Liver (tissue), 9 donors: ENCODE measurements around the gene PTPRN2. TPM values are rescaled to one million over a fixed set of nuclear protein-coding genes. Genes with fewer than 3 reads are reported as not detected.

Source experiments
- DNase-seq: peaks from one replicate; pipeline ENCODE4 v3.0.0-alpha.2; 2017; ENCODE audit warnings: low spot score
- H3K27ac ChIP-seq, 2 donors: one replicate each; pipeline ENCODE4 v1.7.0; 2013; ENCODE audit warnings: inconsistent platforms in 2 of 2, low read length in 2 of 2, control low read depth in 1 of 2, low read depth in 1 of 2, mild to moderate bottlenecking in 1 of 2
- H3K27me3 ChIP-seq, 4 donors: one replicate each; pipeline versions ENCODE4 v1.6.1 to v1.7.0; 2013; ENCODE audit warnings: low read length in 3 of 4, inconsistent platforms in 1 of 4, mild to moderate bottlenecking in 1 of 4, moderate library complexity in 1 of 4; ENCODE audit not compliant: control insufficient read depth in 4 of 4, insufficient read depth in 4 of 4
- H3K36me3 ChIP-seq, 4 donors: one replicate each; pipeline versions ENCODE4 v1.6.1 to v1.7.0; 2013; ENCODE audit warnings: low read length in 3 of 4, mild to moderate bottlenecking in 3 of 4, low read depth in 1 of 4, moderate library complexity in 1 of 4; ENCODE audit not compliant: control insufficient read depth in 4 of 4, insufficient read depth in 3 of 4
- H3K4me1 ChIP-seq, 4 donors: one replicate each; pipeline versions ENCODE4 v1.6.1 to v1.7.0; 2013; ENCODE audit warnings: low read length in 3 of 4, mild to moderate bottlenecking in 3 of 4, moderate library complexity in 1 of 4; ENCODE audit not compliant: control insufficient read depth in 4 of 4, insufficient read depth in 4 of 4
- H3K4me3 ChIP-seq, 3 donors: one replicate each; pipeline versions ENCODE4 v1.6.1 to v1.7.0; 2013; ENCODE audit warnings: low read length in 3 of 3, control low read depth in 1 of 3, low read depth in 1 of 3, mild to moderate bottlenecking in 1 of 3
- H3K9ac ChIP-seq, 2 donors: one replicate each; pipeline ENCODE4 v1.7.0; 2013; ENCODE audit warnings: low read length in 2 of 2, mild to moderate bottlenecking in 2 of 2, moderate library complexity in 2 of 2, control low read depth in 1 of 2, low read depth in 1 of 2
- H3K9me3 ChIP-seq, 4 donors: one replicate each; pipeline versions ENCODE4 v1.6.1 to v1.7.0; 2013; ENCODE audit warnings: low read length in 3 of 4; ENCODE audit not compliant: control insufficient read depth in 4 of 4
- ATF3 ChIP-seq: IDR thresholded peaks from 2 replicates; pipeline ENCODE4 v1.6.1; 2016; ENCODE audit warnings: antibody characterized with exemption
- CTCF ChIP-seq: fragments of 150-350 bp; IDR thresholded peaks from 2 replicates; pipeline ENCODE4 v1.5.1; 2017; ENCODE audit warnings: improper control_type of control experiment, low read depth, low read length; ENCODE audit not compliant: missing input control
- EGR1 ChIP-seq, 2 donors: IDR thresholded peaks; 2 replicates each; pipeline ENCODE4 v1.6.1; 2016 to 2018; ENCODE audit warnings: antibody characterized with exemption in 2 of 2, low read depth in 2 of 2
- FOXA1 ChIP-seq: IDR thresholded peaks from 2 replicates; pipeline ENCODE4 v1.6.1; 2016; ENCODE audit warnings: antibody characterized with exemption
- FOXA2 ChIP-seq: IDR thresholded peaks from 2 replicates; pipeline ENCODE4 v1.6.1; 2016; ENCODE audit warnings: antibody characterized with exemption
- GABPA ChIP-seq, 2 donors: IDR thresholded peaks in 1 of 2; conservative IDR thresholded peaks in 1 of 2; 2 replicates each; pipeline ENCODE4 v1.6.1; 2016; ENCODE audit warnings: antibody characterized with exemption in 2 of 2, mild to moderate bottlenecking in 1 of 2, moderate library complexity in 1 of 2
- HNF4A ChIP-seq, 2 donors: conservative IDR thresholded peaks; 2 replicates each; pipeline ENCODE4 v1.6.1; 2016; ENCODE audit warnings: antibody characterized with exemption in 2 of 2, mild to moderate bottlenecking in 2 of 2
- HNF4G ChIP-seq: IDR thresholded peaks from 2 replicates; pipeline ENCODE4 v1.6.1; 2016; ENCODE audit warnings: antibody characterized with exemption
- JUND ChIP-seq, 2 donors: IDR thresholded peaks; 2 replicates each; pipeline ENCODE4 v1.6.1; 2016; ENCODE audit warnings: antibody characterized with exemption in 2 of 2
- NR2F2 ChIP-seq: IDR thresholded peaks from 2 replicates; pipeline ENCODE4 v1.6.1; 2016; ENCODE audit warnings: antibody characterized with exemption
- RAD21 ChIP-seq, 2 donors: IDR thresholded peaks; 2 replicates each; pipeline ENCODE4 v1.6.1; 2016; ENCODE audit warnings: antibody characterized with exemption in 2 of 2, mild to moderate bottlenecking in 2 of 2
- REST ChIP-seq: IDR thresholded peaks from 2 replicates; pipeline ENCODE4 v1.6.1; 2016; ENCODE audit warnings: antibody characterized with exemption, mild to moderate bottlenecking
- RXRA ChIP-seq, 2 donors: IDR thresholded peaks; 2 replicates each; pipeline ENCODE4 v1.6.1; 2017 to 2018; ENCODE audit warnings: antibody characterized with exemption in 2 of 2, mild to moderate bottlenecking in 1 of 2
- SP1 ChIP-seq: IDR thresholded peaks from 2 replicates; pipeline ENCODE4 v1.6.1; 2018; ENCODE audit warnings: antibody characterized with exemption, mild to moderate bottlenecking
- TAF1 ChIP-seq: conservative IDR thresholded peaks from 2 replicates; pipeline ENCODE4 v1.6.1; 2016; ENCODE audit warnings: antibody characterized with exemption, mild to moderate bottlenecking
- YY1 ChIP-seq: IDR thresholded peaks from 2 replicates; pipeline ENCODE4 v1.6.1; 2016; ENCODE audit warnings: antibody characterized with exemption, mild to moderate bottlenecking
- WGBS: extraction: QIAGEN DNeasy Blood & Tissue Kit; methylation state at CpG from one replicate; pipeline ENCODE4 v1.1.7; 2013; 5-methylcytosine and 5-hydroxymethylcytosine counted together
- polyA plus RNA-seq, 2 donors: library from polyadenylated mRNA; stranded (reverse) in 1 of 2; unstranded in 1 of 2; fragments of 200-250 nt in 1 of 2; fragments of >200 nt in 1 of 2; fragmentation: Nextera tagmentation in 1 of 2; extraction: Ambion mirVana in 1 of 2; gene quantifications; one replicate each; pipeline versions ENCODE4 v1.2.1 to v1.2.3, GENCODE V29; 2013 to 2015
- total RNA-seq, 2 donors: library from RNA; depleted of rRNA; stranded (reverse); fragments of >200 nt; gene quantifications; one replicate each; pipeline ENCODE4 v1.2.3, GENCODE V29; 2014
- TF ChIP-seq, protein P1 (sequence below): IDR thresholded peaks from 2 replicates; pipeline ENCODE4 v1.6.1; 2016; ENCODE audit warnings: antibody characterized with exemption
- TF ChIP-seq, protein P2 (sequence below): IDR thresholded peaks from 2 replicates; pipeline ENCODE4 v1.6.1; 2016; ENCODE audit warnings: antibody characterized with exemption
- donor health status: healthy.
- donor health status: healthy.
- donor health status: healthy.
- donor health status: healthy.
- donor health status: healthy.

PTPRN2 gene
- total and polyA plus RNA-seq, 4 donors = 0.75 to 1.9 (median 1.1) TPM

- H3K27ac ChIP-seq = no peak overlapping the region
Observed at GRCh38 chr7:157662981-157663716, 924.5 kb downstream of the PTPRN2 start.

More at GRCh38 chr7:157662981-157663716, 924.5 kb downstream of the PTPRN2 start:
- no peaks in the 10 kb centered on the region for H3K4me1 ChIP-seq
- H3K9ac ChIP-seq = no peak overlapping the region
- DNase-seq = no peak
- no peak overlapping the region for H3K4me3 ChIP-seq
- no peaks in the 10 kb centered on the region for H3K27me3 ChIP-seq
- no peaks in the 10 kb centered on the region for H3K9me3 ChIP-seq
- no peak for TF ChIP-seq NR2F2
- no peak for TF ChIP-seq FOXA1
- no peak for TF ChIP-seq HNF4G
- no peak for TF ChIP-seq RAD21 (IDR thresholded peaks at IDR 0.05)
- no peak for TF ChIP-seq HNF4A (conservative IDR thresholded peaks at IDR 0.05)
- no peak for TF ChIP-seq JUND (IDR thresholded peaks at IDR 0.05)
- TF ChIP-seq CTCF = no peak
- TF ChIP-seq FOXA2 = no peak
- TF ChIP-seq SP1 = no peak
- TF ChIP-seq EGR1 (IDR thresholded peaks at IDR 0.05; ENCODE audit: low read depth in 2 of 2) = no peak
- TF ChIP-seq YY1 = no peak
- TF ChIP-seq REST = no peak
- TF ChIP-seq, protein P1, sequence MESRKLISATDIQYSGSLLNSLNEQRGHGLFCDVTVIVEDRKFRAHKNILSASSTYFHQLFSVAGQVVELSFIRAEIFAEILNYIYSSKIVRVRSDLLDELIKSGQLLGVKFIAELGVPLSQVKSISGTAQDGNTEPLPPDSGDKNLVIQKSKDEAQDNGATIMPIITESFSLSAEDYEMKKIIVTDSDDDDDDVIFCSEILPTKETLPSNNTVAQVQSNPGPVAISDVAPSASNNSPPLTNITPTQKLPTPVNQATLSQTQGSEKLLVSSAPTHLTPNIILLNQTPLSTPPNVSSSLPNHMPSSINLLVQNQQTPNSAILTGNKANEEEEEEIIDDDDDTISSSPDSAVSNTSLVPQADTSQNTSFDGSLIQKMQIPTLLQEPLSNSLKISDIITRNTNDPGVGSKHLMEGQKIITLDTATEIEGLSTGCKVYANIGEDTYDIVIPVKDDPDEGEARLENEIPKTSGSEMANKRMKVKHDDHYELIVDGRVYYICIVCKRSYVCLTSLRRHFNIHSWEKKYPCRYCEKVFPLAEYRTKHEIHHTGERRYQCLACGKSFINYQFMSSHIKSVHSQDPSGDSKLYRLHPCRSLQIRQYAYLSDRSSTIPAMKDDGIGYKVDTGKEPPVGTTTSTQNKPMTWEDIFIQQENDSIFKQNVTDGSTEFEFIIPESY = no peak
- TF ChIP-seq TAF1 = no peak
- no peak for TF ChIP-seq RXRA (IDR thresholded peaks at IDR 0.05)
- TF ChIP-seq ATF3 = no peak
- TF ChIP-seq, protein P2, sequence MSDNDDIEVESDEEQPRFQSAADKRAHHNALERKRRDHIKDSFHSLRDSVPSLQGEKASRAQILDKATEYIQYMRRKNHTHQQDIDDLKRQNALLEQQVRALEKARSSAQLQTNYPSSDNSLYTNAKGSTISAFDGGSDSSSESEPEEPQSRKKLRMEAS = no peak
- TF ChIP-seq GABPA (IDR thresholded peaks at IDR 0.05 in 1 of 2, conservative IDR thresholded peaks at IDR 0.05 in 1 of 2) = no peak
- WGBS = 78% methylated on average over 34 of the region's 34 CpGs
- no peaks in the 10 kb centered on the region for H3K36me3 ChIP-seq
